ENCODE measurements around the gene KCNK16.

DNA sequence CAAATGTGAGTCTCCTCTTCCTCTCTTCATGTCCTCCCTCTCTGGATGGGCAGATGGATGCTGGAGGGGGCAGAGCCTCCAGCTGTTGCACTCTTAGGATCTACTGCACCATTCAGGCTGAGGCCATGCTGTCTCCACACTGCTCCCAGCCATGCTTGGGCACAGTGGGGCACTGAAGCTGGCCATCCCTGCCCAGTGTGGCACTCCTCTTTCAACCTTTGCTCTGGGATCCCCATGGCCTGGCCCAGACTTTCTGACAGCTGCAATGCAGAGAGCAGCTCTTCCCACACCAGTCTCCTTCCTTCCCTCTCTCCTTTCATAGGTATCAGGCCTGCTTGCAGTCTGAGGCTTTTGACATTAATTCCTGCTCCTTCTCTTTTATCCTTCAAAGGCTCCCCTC is 17.6 kb downstream of the KCNK16 start:
- TF ChIP-seq FOXP2 (optimal IDR thresholded peaks at IDR 0.05; ENCODE audit: control extremely low read depth, extremely low read length, insufficient read depth) (no peak), EZH2 (IDR thresholded peaks at IDR 0.05) (no peak)
